Activated T-cell treated with anti-CD3 and anti-CD28 coated beads, Interleukin-2, amount 50 U/mL, for 48 hours (primary cell): ENCODE results near the gene CYS1.
"Not testable (repeated sequence)": the region's sequence is repeated elsewhere in the genome, so short reads cannot be mapped to it uniquely, and the experiment has no call there.

Experiments used
- DNase-seq, 2 experiments: peaks; one replicate each; pipeline ENCODE4 v3.0.0-alpha.2; 2020

CYS1 gene

DNA sequence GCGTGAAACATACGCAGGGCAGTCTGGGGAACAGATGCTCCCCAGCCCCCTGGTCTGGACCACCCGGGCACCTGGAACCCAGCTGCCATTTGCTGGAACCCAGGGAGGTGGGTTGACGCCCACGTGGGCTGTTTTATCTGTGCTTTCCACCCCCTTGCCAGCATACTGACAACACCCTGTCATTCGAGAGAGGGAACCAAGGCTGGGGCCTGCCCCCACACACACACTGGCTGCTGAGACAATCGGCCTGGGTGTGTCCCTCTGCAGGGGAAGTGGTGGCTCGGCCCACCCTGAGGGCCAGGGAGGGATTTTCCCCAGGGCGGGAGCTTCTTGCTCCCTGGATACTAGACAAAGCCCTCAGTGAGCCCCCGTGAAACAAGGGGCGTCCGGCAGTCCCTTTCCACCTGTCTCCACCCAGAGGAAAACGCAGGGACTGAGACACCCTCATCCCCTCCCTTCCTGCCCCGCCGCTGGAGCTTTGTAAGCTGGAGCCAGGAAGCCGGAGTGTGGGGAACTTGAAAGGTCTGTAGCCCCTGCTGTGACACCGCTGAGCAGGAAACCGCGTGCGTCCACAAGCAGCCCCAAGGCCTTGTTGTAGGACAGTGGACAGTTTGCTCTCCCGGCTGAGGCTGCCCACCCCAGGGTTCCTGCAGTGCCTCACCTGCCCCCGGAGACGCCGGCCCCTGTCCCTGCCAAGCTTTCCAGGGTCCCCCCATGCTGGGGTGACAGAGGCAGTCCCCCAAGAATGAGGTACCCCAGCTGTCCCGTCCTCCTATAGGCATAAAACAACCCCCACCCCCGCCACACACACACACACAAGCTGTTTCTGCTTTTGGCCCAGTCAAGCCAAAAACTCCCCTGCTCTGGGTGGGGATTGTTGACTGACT is 51.0 kb downstream of the CYS1 start:
- peak; percentile 59 to 65 for DNase-seq

DNA sequence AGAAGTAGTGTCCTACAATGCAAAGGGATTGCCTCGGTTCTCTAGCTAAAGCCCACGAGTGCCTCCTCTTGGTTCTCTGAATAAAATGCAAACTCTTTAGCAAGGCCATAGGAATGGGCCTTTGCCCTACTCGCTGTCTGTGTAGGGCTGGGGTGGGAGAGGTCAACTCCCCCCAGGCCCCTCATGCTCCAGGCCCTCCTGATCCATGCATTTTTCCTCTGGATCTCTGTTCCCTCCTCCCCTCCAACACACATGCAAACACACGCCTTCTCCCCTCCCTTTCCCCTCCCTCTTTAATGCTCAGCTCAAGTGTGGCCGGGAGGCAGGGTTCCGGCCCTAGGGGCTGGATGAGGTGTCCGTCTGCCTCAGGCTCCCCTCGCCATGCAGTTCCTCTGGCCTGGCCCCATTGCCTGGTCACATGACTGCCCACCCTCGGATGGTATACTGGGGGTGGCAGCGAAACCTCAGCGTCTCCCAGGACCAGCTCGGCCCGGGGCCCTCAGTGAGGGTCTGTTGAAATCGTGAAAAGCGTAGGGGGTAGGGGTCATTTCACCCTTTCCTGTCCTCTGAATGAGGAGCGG is 51.7 kb downstream of the CYS1 start:
- DNase-seq = no peak

DNA sequence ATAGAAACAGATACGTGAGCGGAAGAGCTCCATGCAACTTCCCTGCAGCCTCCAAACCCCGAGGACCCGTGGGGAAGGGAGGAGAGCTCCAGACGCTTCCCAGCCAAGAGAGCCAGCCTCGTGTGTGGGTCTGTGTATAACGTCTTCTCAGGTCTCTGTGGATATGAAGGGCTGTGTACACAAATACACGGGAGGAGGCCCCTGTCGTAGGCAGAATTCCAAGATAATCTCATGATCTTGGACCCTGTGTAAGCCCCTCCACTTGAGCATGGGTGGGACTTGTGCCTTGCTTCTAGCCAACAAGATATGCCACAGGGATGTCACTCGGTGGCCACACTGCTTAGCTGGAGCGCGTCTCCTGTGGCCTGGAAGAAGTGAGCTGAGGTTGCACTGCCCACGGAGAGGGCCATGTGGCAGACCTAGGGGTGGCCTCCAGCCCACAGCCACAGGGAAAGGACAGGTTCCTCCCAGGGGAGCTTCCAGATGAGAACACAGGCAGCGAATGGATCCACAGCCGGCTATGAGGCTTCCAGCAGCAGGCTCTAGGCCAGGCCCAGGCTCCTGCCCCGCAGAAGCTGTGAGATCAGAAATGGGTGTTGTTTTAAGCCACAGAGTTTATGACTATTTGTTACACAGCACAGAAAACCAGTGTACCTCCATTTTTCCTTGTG is 52.4 kb downstream of the CYS1 start:
- DNase-seq = no peak

DNA sequence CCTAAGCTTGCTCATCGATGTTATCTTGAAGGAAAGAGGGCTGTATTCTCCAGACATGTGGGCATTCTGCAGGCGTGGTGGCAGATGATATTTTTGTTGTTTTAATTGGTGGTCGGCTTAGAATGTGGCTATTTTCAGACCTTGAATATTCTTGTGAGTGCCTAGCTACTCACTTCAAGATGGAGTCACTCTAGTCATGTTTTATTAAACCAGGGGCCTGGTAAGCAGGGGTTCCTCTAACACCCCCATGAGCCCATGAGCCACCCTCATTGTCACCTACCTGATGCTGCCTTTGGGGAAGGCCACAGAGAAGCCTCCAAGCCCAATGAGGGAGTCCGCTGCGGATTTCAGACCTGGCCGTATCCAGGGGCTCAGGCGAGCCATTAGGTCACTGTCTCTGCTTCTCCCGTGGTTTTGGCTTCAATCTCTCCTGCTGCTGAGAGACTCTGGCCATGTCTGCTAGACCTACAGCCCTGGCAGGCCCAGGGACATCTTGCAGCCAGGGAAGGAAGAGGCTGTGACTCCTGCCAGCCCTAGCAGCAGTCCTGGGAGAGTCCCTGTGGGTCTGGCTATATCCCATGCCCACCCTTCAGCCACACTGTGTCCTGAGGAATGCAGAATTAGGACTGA is 53.2 kb downstream of the CYS1 start:
- no peak for DNase-seq

DNA sequence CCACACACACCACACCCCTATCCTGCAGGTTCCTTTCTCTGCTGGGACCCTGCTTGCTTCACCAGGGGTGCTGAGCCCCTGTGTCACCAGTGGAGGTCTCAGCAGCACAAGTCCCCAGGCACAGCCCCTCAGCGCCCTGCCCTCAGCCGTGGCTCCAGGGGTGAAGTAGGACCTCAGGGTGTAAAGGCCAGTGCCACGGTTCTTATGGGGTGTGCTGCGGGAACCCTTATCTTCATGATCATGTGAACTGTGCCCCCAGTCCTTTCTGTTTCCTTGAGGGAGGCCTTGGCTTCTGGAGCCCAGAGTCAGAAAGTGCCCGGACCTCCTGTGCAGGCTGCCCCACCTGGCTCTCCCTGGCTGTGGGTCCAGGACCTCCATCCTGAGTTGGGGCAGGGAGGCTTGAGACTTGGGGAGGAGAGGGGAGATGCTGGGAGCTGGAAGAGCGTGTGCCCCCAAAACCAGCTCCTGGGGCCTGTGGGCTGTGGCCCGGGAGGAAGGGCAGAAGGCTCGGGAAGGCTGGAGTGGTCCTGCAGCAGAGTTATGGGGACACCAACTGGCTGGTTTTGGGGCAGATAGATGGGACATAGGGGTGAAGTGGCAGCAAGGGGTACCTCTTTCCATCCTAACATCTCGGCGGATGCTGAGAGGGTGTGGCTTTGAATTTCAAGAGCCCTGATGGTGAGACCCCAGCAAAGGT is 57.1 kb downstream of the CYS1 start:
- no peak for DNase-seq

DNA sequence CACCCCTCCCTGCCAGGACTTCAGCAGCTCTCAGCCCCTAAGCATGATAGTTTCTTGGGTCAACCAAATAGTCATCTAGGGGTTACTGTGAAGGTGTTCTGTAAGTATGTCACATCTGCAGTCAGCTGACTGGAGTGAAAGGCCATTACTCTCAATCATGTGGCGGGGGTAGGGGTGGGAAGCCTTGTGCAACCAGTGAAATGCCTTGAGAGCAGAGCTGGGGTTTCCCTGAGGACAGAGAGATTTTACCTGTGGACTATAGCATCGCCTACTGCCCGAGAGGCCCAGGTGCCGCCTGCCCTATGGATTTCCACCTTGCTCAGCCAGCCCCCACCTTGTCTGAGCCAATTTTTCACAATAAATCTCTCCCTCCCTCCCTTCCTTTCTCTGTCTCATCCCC is 57.8 kb downstream of the CYS1 start:
- no peak for DNase-seq

DNA sequence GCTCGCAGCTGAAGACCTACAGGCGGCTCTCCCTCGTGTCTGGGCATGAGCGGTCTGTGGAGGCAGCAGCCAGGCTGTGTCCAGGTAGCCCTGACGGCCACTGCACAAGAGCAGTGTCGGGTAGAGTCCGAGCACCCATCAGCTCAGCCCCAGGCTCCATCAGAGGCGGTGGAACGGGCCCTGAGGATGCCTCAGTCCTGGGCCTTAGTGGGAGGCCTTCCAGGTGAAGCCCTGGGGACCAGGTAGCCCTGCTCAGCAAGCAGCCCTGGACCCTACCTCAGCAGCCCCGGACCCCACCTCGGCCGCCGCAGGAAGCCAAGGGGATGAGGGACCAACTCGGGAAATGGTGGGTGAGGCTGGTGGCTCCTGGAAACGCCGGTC is 58.2 kb downstream of the CYS1 start:
- DNase-seq = no peak

DNA sequence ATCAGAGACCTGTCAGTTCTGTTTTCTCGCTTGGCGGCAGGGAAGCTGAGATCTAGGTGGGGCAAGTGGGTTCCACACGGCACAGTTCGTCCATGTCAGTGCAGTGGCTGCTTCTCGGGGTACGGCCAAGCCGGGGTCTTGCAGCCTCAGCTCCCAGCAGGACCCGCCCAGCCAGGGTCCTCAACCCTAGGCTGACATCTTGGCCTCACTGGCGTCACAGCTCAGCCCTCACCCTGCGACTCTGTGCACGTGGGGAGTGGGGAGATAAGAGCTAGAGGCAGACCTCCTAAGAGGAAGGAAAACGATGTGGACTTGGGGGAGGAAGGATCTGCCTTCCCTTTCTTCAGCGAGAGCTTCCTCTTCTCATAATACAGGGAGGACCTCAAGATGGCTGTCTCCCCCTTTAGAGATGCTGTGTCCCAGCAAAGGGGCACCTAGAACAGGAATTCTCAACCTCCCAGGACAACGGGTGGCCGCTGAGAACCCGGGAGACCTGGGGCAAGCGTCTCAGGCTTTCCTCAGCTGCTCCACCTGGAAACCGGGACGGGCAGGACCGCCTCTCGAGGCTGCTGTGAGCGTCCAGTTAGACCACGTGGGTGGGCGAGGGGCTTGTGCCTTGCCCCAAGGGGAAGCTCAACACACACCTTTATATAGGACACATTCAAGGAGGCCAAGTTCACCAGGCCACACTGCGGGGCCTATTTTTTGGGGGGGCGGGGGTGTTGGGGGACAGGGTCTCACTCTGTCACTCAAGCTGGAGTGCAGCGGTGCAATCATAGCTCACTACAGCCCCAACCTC is 60.4 kb downstream of the CYS1 start:
- no peak for DNase-seq

DNA sequence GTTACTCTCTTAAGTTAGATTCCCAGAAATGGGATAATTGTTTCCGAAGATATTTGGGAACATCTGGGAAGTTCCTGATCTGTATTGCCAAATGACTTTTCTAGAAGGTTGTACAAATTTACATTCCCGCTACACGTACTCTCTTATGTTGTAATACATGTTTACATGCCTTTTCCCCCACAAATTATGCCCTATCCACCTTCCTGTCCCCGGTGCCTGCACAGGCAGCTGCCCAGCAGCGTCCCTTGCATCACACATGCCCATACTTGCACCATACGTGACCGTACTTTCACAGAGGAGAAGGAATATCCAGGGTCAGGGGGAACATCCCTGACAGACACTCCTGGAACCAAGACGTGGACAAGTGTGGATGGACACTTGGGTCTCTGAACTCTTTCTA is 61.0 kb downstream of the CYS1 start:
- DNase-seq = no peak

DNA sequence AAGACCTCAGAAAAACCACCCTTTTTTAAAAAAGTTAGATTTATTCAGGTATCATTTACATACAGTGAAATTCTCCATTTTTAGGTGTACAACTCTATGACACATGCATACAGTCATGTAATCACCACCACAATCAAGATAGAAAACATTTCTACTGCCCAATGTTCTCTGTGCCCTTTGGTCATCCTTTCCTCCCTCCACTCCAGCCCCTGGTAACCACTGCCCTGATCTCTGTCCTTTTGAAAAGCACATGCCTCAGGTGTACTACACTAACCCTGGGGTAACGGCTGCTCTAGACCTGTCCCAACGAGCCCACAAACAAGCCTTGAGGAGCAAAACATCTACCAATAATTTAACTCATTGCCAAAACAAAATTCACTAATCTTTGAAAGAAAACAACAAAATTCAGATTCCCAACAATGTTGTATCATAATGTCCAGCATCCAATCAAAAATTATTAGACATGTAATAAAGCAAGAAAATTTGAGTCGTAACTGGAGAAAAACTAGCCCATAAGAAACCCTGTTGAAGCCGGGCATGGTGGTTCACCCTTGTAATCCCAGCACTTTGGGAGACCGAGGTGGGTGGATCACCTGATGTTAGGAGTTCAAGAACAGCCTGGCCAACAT is 62.8 kb downstream of the CYS1 start:
- DNase-seq = no peak

DNA sequence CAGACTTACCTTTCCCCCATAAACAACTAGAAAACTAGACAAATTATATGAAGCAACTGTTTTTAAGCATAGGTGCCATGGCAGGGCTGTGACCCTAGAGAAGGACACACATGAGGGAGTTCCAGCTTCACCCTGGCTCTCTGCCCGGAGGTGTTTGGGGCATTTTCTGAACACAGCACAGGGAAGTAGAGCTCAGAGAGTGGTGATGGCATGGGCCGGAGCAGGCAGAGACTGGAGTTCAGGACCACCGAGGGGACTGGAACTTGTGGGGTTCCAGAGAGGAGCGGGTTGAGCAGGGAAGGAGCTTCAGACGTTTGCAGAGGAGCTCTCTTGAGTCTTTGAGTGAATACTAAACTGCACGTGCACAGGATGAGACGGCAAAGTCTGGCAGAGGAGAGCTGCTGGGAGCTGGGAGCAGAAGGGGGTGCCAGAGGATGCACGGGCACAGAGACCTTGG is 63.4 kb downstream of the CYS1 start:
- DNase-seq = no peak

DNA sequence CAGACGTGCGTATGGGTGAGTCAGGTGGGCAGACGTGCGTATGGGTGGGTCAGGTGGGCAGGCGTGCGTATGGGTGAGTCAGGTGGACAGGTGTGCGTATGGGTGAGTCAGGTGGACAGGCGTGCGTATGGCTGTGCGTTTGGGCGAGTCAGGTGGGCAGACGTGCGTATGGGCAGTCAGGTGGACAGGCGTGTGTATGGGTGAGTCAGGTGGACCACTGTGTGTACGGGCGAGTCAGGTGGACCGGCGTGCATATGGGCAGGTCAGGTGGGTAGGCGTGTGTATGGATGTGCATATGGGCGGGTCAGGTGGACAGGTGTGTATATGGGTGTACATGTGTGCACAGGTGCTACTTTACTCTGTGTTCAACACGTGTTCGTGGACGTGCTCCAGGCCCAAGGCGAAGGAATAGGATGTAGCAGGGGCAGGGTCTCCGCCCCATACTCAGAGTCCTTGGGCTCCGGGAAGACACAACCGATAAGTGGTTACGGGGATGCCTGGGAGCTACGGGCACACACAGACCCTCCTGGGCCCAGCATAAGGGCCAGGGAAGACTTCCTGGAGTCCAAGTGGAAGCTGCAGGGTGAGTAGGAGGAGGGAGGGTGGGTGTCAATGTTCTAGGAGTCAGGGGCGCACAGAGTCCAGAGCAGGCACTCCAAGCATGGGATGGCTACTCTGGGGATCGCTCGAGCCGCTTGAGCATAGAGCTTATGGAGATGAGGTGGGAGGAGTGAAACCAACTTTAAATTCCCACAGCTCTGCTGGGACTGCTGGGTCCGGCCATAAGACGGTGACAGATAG is 64.0 kb downstream of the CYS1 start:
- no peak for DNase-seq

DNA sequence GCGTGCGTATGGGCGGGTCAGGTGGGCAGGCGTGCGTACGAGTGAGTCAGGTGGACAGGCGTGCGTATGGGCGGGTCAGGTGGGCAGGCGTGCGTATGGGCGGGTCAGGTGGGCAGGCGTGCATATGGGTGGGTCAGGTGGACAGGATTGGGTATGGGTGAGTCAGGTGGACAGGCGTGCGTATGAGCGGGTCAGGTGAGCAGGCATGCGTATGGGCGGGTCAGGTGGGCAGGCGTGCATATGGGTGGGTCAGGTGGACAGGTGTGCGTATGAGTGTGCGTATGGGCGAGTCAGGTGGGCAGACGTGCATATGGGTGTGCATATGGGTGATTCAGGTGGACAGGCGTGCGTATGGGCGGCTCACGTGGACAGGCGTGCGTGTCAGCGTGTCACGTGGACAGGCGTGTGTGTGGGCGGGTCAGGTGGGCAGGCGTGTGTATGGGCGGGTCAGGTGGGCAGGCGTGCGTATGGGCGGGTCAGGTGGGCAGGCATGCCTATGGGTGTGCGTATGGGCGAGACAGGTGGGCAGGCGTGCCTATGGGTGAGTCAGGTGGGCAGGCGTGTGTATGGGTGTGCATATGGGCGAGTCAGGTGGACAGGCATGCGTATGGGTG is 64.7 kb downstream of the CYS1 start:
- DNase-seq = not testable (repeated sequence)

DNA sequence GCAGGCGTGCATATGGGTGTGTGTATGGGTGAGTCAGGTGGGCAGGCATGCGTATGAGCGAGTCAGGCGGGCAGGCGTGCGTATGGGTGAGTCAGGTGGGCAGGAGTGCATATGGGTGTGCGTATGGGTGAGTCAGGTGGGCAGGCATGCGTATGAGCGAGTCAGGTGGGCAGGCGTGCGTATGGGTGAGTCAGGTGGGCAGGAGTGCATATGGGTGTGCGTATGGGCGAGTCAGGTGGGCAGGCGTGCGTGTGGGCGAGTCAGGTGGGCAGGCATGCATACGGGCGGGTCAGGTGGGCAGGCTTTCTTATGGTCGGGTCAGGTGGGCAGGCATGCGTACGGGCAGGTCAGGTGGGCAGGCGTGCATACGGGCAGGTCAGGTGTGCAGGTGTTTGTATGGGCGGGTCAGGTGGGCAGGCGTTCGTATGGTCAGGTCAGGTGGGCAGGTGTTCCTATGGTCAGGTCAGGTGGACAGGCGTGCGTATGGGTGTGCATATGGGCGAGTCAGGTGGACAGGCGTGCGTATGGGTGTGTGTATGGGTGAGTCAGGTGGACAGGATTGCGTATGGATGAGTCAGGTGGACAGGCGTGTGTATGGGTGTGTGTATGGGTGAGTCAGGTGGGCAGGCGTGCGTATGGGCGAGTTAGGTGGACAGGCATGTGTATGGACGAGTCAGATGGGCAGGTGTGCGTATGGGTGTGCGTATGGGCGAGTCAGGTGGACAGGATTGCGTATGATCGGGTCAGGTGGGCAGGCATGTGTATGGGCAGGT is 65.6 kb downstream of the CYS1 start:
- no peak for DNase-seq

DNA sequence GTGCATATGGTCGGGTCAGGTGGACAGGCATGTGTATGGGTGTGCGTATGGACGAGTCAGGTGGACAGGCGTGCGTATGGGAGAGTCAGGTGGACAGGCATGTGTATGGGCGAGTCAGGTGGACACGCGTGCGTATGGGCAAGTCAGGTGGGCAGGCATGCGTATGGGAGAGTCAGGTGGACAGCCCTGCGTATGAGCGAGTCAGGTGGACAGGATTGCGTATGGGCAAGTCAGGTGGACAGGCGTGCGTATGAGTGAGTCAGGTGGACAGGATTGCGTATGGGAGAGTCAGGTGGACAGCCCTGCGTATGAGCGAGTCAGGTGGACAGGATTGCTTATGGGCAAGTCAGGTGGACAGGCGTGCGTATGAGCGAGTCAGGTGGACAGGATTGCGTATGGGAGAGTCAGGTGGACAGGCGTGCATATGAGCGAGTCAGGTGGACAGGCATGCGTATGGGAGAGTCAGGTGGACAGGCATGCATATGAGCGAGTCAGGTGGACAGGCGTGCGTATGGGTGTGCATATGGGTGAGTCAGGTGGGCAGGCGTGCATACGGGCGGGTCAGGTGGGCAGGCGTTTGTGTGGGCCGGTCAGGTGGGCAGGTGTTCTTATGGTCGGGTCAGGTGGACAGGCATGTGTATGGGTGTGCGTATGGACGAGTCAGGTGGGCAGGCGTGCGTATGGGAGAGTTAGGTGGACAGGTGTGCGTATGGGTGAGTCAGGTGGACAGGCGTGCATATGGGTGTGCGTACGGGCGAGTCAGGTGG is 66.4 kb downstream of the CYS1 start:
- DNase-seq = not testable (repeated sequence)

DNA sequence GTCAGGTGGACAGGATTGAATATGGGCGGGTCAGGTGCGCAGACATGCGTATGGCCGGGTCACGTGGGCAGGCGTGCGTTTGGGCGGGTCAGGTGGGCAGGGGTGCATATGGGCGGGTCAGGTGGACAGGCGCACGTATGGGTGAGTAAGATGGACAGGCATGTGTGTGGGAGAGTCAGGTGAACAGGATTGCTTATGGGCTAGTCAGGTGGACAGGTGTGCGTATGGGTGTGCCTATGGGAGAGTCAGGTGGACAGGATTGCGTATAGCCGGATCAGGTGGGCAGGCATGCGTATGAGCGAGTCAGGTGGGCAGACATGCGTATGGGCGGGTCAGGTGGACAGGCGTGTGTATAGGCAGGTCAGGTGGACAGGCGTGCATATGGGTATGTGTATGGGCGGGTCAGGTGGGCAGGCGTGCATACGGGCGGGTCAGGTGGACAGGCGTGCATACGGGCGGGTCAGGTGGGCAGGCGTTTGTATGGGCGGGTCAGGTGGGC is 67.2 kb downstream of the CYS1 start:
- no peak for DNase-seq

DNA sequence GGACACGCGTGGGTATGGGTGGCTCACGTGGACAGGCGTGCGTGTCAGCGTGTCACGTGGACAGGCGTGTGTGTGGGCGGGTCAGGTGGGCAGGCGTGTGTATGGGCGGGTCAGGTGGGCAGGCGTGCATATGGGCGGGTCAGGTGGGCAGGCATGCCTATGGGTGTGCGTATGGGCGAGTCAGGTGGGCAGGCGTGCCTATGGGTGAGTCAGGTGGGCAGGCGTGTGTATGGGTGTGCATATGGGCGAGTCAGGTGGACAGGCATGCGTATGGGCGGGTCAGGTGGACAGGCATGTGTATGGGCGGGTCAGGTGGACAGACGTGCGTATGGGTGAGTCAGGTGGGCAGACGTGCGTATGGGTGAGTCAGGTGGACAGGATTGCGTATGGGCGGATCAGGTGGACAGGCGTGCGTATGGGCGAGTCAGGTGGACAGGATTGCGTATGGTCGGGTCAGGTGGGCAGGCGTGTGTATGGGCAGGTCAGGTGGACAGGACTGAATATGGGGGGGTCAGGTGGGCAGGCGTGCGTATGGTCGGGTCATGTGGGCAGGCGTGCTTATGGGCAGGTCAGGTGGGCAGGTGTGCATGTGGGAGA is 67.7 kb downstream of the CYS1 start:
- DNase-seq = not testable (repeated sequence)
